PFSK-1 (cell line): ENCODE results near the gene ALDH18A1.

Source experiments
- POLR2AphosphoS5 ChIP-seq: IDR thresholded peaks from 2 replicates; pipeline ENCODE4 v1.6.1; 2012; ENCODE audit warnings: low read depth, mild to moderate bottlenecking, control low read depth, low read length, moderate library complexity
- SIN3A ChIP-seq: IDR thresholded peaks from 2 replicates; pipeline ENCODE4 v1.6.1; 2012; ENCODE audit warnings: mild to moderate bottlenecking, low read length, moderate library complexity, borderline replicate concordance; ENCODE audit not compliant: insufficient read depth
- TAF1 ChIP-seq: IDR thresholded peaks from 2 replicates; pipeline ENCODE4 v1.6.1; 2012; ENCODE audit warnings: low read length, control low read depth, borderline replicate concordance; ENCODE audit not compliant: insufficient read depth
- TF ChIP-seq, protein P1 (sequence below), 2 experiments: IDR thresholded peaks; 2 replicates each; pipeline versions ENCODE4 v1.6.1 to v1.8.0; 2011 to 2012; ENCODE audit warnings: low read depth in 2 of 2, low read length in 2 of 2, control low read depth in 1 of 2, inconsistent platforms in 1 of 2, mild to moderate bottlenecking in 1 of 2, moderate library complexity in 1 of 2; ENCODE audit not compliant: insufficient read depth in 1 of 2

DNA sequence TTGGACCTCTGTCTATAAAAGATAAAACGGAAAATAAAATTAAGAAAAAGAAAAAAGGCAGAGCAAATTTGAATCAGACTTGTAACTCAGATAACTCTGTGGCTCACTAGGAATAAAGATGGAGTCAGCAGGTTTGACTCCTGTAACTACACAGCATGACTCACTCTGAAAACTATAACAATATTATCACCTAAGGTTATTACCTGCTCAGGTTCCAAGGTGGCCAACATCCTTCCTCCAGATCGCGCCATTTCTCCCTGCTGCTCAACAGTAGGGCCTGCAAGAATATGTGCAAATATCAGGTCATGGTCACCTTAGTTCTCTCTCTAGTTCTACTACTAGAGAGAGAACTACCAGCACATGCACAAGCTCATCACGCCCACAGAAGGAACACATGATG lies 30.0 kb downstream of the ALDH18A1 start:
- TF ChIP-seq, protein P1, sequence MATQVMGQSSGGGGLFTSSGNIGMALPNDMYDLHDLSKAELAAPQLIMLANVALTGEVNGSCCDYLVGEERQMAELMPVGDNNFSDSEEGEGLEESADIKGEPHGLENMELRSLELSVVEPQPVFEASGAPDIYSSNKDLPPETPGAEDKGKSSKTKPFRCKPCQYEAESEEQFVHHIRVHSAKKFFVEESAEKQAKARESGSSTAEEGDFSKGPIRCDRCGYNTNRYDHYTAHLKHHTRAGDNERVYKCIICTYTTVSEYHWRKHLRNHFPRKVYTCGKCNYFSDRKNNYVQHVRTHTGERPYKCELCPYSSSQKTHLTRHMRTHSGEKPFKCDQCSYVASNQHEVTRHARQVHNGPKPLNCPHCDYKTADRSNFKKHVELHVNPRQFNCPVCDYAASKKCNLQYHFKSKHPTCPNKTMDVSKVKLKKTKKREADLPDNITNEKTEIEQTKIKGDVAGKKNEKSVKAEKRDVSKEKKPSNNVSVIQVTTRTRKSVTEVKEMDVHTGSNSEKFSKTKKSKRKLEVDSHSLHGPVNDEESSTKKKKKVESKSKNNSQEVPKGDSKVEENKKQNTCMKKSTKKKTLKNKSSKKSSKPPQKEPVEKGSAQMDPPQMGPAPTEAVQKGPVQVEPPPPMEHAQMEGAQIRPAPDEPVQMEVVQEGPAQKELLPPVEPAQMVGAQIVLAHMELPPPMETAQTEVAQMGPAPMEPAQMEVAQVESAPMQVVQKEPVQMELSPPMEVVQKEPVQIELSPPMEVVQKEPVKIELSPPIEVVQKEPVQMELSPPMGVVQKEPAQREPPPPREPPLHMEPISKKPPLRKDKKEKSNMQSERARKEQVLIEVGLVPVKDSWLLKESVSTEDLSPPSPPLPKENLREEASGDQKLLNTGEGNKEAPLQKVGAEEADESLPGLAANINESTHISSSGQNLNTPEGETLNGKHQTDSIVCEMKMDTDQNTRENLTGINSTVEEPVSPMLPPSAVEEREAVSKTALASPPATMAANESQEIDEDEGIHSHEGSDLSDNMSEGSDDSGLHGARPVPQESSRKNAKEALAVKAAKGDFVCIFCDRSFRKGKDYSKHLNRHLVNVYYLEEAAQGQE (IDR thresholded peaks at IDR 0.05; ENCODE audit: insufficient read depth in 1 of 2, low read depth in 2 of 2, low read length in 2 of 2): no peak
- TF ChIP-seq SIN3A (no peak), POLR2AphosphoS5 (no peak), TAF1 (no peak)
